HL-60 (cell line): ENCODE results near the gene TRIM31.

Experiments used
- GABPA ChIP-seq: IDR thresholded peaks from 2 replicates; pipeline ENCODE4 v1.6.1; 2012; ENCODE audit warnings: low read depth
- POLR2AphosphoS5 ChIP-seq: IDR thresholded peaks from 2 replicates; pipeline ENCODE4 v1.6.1; 2012; ENCODE audit warnings: low read depth
- SPI1 ChIP-seq: IDR thresholded peaks from 2 replicates; pipeline ENCODE4 v1.6.1; 2012; ENCODE audit warnings: low read depth, mild to moderate bottlenecking, borderline replicate concordance
- TF ChIP-seq, protein P1 (sequence below): IDR thresholded peaks from one replicate; pipeline ENCODE4 v1.5.1; 2011; ENCODE audit warnings: low read length, control low read depth, inconsistent platforms; ENCODE audit not compliant: insufficient read depth
- TF ChIP-seq, protein P2 (sequence below): IDR thresholded peaks from 2 replicates; pipeline ENCODE4 v1.6.1; 2012; ENCODE audit warnings: low read depth; ENCODE audit not compliant: insufficient replicate concordance

DNA sequence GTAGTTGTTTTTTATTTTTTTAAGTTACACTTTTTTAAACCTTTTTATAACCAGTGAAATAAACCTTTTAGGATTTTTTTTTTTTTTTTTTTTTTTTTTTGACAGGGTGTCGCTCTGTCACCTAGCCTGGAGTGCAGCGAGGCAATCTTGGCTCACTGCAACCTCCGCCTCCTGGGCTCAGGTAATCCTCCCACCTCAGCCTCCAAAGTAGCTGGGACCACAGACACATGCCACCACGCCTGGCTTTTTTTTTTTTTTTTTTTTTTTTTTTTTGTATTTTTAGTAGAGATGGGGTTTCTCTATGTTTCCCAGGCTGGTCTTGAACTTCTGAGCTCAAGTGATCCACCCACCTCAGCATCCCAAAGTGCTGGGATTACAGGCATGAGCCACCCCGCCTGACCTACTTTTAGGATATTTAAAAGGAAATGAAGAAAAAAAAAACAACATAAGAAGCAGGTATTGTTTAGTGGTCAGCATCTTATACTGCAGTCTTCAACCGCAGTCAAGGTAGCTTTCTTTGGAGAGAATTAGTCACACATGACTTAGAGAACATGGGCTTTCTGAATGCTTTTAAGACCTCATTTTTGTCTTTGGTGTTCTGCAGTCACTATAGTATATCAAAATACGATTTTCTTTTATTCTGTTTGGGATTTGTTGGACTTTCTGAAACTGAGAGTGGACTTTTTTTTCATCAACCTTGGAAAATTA lies 50.3 kb downstream of the TRIM31 start:
- TF ChIP-seq POLR2AphosphoS5 (no peak), SPI1 (no peak), GABPA (no peak)
- TF ChIP-seq, protein P1, sequence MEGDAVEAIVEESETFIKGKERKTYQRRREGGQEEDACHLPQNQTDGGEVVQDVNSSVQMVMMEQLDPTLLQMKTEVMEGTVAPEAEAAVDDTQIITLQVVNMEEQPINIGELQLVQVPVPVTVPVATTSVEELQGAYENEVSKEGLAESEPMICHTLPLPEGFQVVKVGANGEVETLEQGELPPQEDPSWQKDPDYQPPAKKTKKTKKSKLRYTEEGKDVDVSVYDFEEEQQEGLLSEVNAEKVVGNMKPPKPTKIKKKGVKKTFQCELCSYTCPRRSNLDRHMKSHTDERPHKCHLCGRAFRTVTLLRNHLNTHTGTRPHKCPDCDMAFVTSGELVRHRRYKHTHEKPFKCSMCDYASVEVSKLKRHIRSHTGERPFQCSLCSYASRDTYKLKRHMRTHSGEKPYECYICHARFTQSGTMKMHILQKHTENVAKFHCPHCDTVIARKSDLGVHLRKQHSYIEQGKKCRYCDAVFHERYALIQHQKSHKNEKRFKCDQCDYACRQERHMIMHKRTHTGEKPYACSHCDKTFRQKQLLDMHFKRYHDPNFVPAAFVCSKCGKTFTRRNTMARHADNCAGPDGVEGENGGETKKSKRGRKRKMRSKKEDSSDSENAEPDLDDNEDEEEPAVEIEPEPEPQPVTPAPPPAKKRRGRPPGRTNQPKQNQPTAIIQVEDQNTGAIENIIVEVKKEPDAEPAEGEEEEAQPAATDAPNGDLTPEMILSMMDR: no peak
- TF ChIP-seq, protein P2, sequence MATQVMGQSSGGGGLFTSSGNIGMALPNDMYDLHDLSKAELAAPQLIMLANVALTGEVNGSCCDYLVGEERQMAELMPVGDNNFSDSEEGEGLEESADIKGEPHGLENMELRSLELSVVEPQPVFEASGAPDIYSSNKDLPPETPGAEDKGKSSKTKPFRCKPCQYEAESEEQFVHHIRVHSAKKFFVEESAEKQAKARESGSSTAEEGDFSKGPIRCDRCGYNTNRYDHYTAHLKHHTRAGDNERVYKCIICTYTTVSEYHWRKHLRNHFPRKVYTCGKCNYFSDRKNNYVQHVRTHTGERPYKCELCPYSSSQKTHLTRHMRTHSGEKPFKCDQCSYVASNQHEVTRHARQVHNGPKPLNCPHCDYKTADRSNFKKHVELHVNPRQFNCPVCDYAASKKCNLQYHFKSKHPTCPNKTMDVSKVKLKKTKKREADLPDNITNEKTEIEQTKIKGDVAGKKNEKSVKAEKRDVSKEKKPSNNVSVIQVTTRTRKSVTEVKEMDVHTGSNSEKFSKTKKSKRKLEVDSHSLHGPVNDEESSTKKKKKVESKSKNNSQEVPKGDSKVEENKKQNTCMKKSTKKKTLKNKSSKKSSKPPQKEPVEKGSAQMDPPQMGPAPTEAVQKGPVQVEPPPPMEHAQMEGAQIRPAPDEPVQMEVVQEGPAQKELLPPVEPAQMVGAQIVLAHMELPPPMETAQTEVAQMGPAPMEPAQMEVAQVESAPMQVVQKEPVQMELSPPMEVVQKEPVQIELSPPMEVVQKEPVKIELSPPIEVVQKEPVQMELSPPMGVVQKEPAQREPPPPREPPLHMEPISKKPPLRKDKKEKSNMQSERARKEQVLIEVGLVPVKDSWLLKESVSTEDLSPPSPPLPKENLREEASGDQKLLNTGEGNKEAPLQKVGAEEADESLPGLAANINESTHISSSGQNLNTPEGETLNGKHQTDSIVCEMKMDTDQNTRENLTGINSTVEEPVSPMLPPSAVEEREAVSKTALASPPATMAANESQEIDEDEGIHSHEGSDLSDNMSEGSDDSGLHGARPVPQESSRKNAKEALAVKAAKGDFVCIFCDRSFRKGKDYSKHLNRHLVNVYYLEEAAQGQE: no peak
